ENCODE results near the gene SSBP2.
"Not testable (repeated sequence)": the region's sequence is repeated elsewhere in the genome, so short reads cannot be mapped to it uniquely, and the experiment has no call there.

The SSBP2 gene

GRCh38 chr5:81665795-81666194 lies 85.1 kb downstream of the SSBP2 start:
- no peak for DNase-seq (ENCODE audit: low read depth, low spot score)

- not testable (repeated sequence) for DNase-seq (ENCODE audit: low read depth, low spot score)
Observed at GRCh38 chr5:81660624-81661023, 90.3 kb downstream of the SSBP2 start.

GRCh38 chr5:81657386-81657785 lies 93.5 kb downstream of the SSBP2 start:
- DNase-seq (ENCODE audit: low read depth, low spot score): no peak

- DNase-seq (ENCODE audit: low read depth, low spot score): no peak
Observed at GRCh38 chr5:81656783-81657182, 94.1 kb downstream of the SSBP2 start.

- no peak for DNase-seq (ENCODE audit: low read depth, low spot score)
Observed at GRCh38 chr5:81650987-81651386, 99.9 kb downstream of the SSBP2 start.

- no peak for DNase-seq (ENCODE audit: low read depth, low spot score)
Observed at GRCh38 chr5:81646469-81646995, 104.4 kb downstream of the SSBP2 start.

- DNase-seq (ENCODE audit: low read depth, low spot score): no peak
Observed at GRCh38 chr5:81642210-81642609, 108.7 kb downstream of the SSBP2 start.

- DNase-seq (ENCODE audit: low read depth, low spot score): peak; percentile 11
Observed at GRCh38 chr5:81639556-81639955, 111.3 kb downstream of the SSBP2 start.

- DNase-seq (ENCODE audit: low read depth, low spot score): peak; percentile 0
Observed at GRCh38 chr5:81638471-81638870, 112.4 kb downstream of the SSBP2 start.

- DNase-seq (ENCODE audit: low read depth, low spot score): no peak
Observed at GRCh38 chr5:81633891-81634290, 117.0 kb downstream of the SSBP2 start.

GRCh38 chr5:81633471-81633870 lies 117.4 kb downstream of the SSBP2 start:
- no peak for DNase-seq (ENCODE audit: low read depth, low spot score)

GRCh38 chr5:81632679-81633078 lies 118.2 kb downstream of the SSBP2 start:
- DNase-seq (ENCODE audit: low read depth, low spot score): no peak

- DNase-seq (ENCODE audit: low read depth, low spot score): no peak
Observed at GRCh38 chr5:81631621-81632020, 119.3 kb downstream of the SSBP2 start.

GRCh38 chr5:81631124-81631523 lies 119.8 kb downstream of the SSBP2 start:
- DNase-seq (ENCODE audit: low read depth, low spot score): peak; percentile 7

- DNase-seq (ENCODE audit: low read depth, low spot score): no peak
Observed at GRCh38 chr5:81630684-81631083, 120.2 kb downstream of the SSBP2 start.

- DNase-seq (ENCODE audit: low read depth, low spot score): peak; percentile 10
Observed at GRCh38 chr5:81629986-81630385, 120.9 kb downstream of the SSBP2 start.

- DNase-seq (ENCODE audit: low read depth, low spot score): not testable (repeated sequence)
Observed at GRCh38 chr5:81628061-81628460, 122.8 kb downstream of the SSBP2 start.

GRCh38 chr5:81626524-81626923 lies 124.4 kb downstream of the SSBP2 start:
- peak; percentile 62 for DNase-seq (ENCODE audit: low read depth, low spot score)

GRCh38 chr5:81609810-81610375 lies 141.0 kb downstream of the SSBP2 start:
- no peak for DNase-seq (ENCODE audit: low read depth, low spot score)

GRCh38 chr5:81608976-81609375 lies 141.9 kb downstream of the SSBP2 start:
- DNase-seq (ENCODE audit: low read depth, low spot score): no peak

GRCh38 chr5:81607693-81608092 lies 143.2 kb downstream of the SSBP2 start:
- no peak for DNase-seq (ENCODE audit: low read depth, low spot score)

- no peak for DNase-seq (ENCODE audit: low read depth, low spot score)
Observed at GRCh38 chr5:81606150-81606549, 144.7 kb downstream of the SSBP2 start.

GRCh38 chr5:81605299-81605698 lies 145.6 kb downstream of the SSBP2 start:
- DNase-seq (ENCODE audit: low read depth, low spot score): no peak

- DNase-seq (ENCODE audit: low read depth, low spot score): peak; percentile 16
Observed at GRCh38 chr5:81604193-81604592, 146.7 kb downstream of the SSBP2 start.
